T-helper 1 cell treated with Interleukin-12 subunit alpha and Interleukin-12 subunit beta and Interleukin-4 antibody, amounts not matched to agents 30 ng/mL and 1 ng/mL, for 36 hours (primary cell): ENCODE results near the gene XYLB. TPM values are rescaled to one million over a fixed set of nuclear protein-coding genes. Genes with fewer than 3 reads are reported as not detected.
"Not testable (repeated sequence)": the region's sequence is repeated elsewhere in the genome, so short reads cannot be mapped to it uniquely, and the experiment has no call there.

Experiments used
- intact Hi-C: fragments of 100-400 bp; cut with micrococcal nuclease; formaldehyde crosslinking; loops from one replicate; pipeline ENCODE4 v1.15.1; 2024
- total RNA-seq: library from RNA; stranded (reverse); gene quantifications from 2 replicates; pipeline ENCODE4 v1.2.3, GENCODE V29; 2022

The XYLB gene
- total RNA-seq, 1 donor from 2014 or later: 3.5 TPM

DNA sequence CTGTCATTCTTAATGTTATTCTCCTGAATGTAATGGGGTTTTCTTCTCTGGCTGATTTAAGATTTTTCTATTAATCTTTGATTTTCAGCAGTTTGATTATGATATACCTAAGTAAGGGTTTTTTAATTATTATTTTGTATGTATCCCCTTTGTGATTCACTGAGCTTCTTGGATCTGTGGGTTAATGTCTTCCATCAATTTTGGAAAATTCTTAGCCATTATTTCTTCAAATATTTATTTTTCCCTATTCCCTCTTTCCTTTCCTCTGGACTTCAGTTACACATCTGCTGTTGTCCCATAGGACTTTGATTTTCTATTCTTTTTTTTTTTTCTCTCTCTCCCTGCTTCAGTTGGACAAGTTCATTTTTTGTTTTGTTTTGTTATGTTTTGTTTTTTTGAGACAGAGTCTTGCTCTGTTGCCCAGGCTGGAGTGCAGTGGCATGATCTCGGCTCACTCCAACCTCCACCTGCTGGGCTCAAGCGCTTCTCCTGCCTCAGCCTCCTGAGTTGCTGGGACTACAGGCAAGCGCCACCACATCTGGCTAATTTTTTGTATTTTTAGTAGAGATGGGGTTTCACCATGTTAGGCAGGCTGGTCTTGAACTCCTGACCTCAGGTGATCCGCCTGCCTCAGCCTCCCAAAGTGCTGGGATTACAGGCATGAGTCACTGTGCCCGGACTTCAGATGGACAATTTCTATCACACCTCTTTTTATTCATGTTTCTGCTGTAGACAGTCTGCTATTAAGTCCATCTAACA lies 40.6 kb downstream of the XYLB start:
- intact Hi-C loops: no loop called here

DNA sequence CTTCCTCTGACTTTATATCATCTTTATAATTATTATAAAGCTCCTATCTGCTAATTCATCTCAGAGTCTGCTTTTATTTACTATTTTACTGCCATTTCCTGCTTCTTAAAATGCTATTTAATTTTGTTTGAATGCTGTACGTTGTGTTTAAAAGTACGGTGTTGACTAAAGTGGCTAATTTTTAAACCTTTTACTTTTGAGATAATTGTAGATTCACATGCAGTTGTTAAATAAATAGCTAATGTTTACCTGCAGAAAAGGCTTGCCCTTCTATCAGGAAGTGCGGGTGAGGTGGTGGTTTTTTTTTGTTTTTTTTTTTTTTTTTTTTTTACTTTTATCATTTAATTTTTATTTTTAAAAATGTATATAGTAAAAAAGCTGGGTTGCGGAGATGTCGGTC lies 41.3 kb downstream of the XYLB start:
- intact Hi-C loops: no loop called here

DNA sequence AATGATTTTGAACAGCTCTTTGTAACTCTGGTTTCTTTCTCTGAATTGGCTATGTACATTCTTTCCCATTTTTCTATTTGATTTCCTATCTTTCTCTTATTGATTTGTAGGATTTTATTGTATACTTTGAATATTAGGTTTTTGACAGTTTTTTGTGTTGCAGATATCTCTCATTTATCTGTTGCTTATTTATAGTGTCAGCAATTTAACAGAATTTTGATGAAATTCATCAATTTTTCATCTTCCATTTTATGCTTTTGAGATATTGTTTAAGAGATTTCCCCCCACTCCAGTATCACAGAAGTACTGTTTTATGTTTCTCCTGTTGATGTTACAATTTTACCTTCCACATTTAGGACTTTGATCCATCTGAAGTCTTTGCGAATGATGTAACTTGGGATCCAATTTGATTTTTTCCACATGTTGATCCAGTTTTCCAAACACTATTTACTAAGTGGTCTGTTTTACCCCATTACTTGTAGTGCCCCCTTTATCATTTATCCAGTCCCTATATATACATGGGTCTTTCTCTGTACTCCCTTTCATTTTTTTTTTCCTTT lies 46.1 kb downstream of the XYLB start:
- intact Hi-C loops: no loop called here

DNA sequence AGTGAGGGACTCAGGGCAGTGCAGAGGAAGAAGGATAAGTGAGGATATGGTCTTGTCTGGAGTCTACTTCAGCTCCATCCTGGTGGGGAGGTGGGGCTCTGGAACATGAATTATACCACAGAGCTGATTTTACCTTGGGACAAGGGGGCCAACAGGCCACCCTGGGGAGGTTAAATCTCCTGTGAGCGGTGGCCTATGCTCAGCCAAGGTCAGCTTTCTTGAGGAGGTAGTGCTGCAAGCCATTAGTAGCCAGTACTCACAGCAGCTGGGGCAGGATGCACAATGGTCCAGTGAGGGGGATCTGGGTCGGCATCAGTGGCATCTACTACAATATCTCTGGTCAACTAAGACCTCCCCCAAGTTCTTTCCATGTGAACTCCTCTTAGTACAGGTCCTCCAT lies 49.7 kb downstream of the XYLB start:
- intact Hi-C loops: no loop called here

DNA sequence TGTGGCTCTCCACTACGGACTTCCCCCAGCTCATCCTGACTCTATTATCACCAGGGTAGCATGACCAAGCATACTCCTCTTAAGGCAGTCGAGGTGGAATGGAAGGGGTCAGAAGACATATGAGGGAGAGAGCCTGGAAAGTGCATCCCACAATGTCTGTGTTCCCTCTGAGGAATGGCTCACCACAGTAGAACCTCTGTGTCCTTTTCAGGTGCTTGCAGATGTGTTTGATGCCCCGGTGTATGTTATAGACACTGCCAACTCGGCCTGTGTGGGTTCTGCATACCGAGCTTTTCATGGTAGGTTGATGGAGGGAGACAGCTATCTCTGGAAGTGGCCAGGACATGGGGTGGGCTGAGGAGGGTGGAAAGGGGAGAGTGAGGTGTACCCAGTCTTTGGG lies 50.3 kb downstream of the XYLB start:
- intact Hi-C loops: no loop called here

DNA sequence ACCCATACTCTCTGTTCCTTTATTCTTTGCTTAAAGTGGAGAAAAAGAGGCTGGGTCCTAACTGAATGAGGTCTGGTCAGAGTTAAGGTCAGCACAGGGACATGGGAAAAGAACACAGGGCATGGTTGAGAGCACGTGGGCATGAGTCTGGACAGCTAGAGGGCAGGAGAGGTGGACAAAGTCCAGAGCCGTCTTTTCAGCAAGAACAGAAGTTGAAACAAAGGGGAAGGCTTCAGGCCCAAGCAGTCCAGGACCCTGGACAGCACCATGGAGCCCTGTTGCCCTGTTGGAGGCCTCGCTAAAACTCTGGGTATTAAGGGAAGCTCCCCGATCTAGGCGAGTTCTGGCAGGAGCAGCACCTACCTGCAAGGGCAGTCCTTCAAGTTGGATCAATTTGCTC lies 50.7 kb downstream of the XYLB start:
- intact Hi-C loops: no loop called here

DNA sequence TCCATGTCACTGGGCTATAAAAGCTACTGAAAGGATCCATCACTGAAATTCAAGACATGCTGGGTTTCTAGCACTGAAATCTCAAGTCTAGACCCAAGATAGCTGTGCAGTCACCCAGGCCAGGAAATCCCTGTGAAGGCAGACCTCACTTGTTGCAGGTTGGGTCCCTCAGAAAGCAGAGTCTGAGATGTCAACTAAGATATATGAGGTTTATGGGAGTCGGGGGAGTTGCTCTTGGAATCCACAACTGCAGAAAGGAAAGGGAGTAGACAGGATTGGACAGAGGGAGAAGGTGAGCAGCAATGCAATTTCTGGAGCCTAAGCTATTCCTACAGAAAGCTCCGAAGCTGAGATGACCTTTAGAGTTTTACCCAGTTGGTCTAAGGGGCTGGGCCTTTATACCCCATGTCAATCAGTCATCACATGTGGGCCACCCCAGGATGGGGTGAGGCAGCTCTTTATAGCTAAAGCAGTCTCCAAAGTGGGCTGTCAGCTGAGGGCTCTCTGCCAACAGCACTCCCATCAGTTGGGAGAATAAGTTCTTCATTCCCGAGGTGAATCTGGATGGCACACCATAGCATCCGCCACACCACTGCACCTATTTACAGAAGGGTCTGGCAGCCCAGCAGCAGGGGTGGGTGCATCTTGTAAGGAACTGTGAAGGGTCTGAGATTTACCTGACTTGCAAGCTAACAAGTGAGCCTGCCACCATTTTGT lies 54.8 kb downstream of the XYLB start:
- intact Hi-C loops: no loop called here

DNA sequence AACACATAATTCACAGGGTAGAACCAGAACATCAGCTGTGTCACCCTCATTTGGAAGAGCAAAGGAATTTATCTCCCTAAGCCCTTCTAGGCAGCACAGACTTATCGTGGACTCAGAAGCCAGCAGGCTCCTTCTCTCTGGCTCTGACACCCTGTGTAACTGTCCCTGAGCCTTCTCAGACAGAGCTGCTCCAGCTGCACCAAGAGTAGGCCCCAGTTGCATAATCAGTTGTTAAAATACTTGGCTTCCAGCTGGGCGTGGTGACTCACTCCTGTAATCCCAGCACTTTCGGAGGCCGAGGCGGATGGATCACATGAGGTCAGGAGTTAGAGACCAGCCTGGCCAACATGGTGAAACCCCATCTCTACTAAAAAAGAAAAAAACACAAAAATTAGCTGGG lies 57.7 kb downstream of the XYLB start:
- intact Hi-C loops: no loop called here

DNA sequence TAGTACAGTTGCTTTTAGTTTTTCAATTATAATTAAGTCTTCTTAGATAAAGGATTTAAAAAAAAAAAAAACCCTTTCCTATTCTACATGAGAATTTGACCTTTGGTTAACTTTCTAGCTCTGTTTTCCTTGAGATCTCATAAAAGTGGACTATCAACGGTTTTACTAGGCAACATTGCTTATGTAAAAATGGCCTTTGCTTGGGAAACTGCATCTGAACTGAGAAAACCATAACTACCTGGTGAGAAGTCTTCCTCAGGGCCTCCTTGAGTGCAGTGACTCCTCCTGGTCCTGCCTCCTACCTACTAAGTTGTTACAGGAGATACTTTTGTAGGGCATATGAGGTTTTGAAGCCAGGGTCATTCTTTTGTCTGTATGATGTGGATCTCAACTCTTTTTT lies 65.0 kb downstream of the XYLB start:
- intact Hi-C loops: no loop called here

DNA sequence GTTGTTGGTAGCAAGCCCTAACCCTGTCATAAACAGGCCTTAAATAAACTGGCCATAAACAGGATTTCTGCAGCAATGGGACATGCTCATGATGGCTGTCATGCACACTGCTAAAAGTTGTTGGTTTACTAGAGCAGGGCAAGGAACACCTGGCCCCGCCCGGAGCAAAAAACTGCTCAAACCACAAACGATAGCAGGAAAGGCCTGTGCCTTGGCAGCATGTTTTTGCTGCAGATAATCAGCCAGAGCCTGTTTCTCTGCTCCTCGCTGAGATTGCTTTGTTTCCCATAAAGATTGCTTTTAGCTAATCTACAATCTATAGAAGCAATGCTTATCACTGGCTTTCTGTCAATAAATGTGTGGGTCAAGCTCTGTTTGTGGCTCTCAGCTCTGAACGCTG lies 74.2 kb downstream of the XYLB start:
- intact Hi-C loops: not testable (repeated sequence)

DNA sequence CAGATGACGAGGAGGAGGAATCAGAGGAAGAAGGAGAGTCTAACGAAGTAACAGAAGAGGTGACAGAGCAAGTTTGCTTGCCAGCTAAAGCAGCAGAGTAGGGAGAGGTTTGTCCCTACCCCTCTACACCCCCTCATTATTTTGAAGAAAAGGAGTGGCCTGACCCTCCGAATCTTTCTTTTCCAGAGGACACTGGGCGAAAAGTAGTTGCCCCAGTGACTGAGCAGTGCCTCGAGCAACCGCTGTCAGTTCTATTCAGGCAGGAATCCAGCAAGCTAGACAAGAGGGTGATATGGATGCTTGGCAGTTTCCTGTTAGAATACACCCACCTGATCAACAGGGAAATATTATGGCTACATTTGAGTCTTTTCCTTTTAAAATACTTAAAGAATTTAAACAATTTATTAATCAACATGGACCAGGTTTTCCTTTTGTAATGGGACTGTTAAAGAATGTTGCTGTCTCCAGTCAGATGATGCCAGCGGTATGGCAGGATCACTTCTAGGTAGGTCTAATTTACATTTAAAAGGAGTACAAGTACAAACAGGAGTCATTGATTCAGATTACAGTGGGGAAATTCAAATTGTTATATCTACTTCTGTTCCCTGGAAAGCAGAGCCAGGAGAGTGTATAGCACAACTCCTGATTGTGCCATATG lies 75.2 kb downstream of the XYLB start:
- intact Hi-C loops: no loop called here

DNA sequence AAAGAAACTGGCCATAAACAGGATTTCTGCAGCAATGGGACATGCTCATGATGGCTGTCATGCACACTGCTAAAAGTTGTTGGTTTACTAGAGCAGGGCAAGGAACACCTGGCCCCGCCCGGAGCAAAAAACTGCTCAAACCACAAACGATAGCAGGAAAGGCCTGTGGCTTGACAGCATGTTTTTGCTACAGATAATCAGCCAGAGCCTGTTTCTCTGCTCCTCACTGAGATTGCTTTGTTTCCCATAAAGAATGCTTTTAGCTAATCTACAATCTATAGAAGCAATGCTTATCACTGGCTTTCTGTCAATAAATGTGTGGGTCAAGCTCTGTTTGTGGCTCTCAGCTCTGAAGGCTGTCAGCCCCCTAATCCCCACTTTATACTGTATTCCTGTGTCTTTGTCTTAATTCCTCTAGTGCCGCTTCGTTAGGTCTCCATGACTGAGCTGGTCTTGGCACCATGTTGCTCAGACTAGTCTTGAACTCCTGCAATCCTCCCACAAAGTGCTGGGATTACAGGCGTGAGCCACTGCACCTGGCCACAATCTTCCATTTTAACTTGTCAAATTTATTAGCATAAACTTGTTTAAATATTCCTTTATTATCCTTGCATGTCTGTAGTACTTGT lies 80.3 kb downstream of the XYLB start:
- intact Hi-C loops: loop anchor here (1.0 to 5.0 kb wide), 2 partner anchors 26 to 55 kb away; partner anchors contain the start of gene ACVR2B

DNA sequence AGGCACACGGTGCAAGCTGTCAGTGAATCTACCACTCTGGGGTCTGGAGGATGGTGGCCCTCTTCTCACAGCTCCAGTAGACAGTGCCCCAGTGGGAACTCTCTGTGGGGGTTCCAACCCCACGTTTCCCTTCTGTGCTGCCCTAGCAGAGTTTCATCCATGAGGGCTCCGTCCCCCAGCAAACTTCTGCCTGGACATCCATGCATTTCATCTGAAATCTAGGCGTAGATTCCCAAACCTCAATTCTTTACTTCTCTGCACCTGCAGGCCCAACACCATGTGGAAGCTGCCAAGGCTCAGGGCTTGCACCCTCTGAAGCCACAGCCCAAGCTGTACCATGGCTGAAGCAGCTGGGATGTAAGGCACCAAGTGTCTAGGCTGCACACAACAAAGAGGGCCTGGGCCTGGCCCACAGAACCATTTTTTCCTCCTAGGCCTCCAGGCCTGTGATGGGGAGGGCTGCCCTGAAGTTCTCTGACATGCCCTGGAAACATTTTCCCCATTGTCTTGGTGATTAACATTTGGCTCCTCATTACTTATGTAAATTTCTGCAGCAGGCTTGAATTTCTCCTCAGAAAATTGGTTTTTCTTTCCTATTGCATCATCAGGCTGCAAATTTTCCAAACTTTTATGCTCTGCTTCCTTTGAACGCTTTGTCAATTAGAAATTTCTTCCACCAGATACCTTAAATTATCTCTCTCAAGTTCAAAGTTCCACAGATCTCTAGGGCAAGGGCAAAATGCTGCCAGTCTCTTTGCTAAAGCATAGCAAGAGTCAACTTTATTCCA lies 86.5 kb downstream of the XYLB start:
- intact Hi-C loops: not testable (repeated sequence)

DNA sequence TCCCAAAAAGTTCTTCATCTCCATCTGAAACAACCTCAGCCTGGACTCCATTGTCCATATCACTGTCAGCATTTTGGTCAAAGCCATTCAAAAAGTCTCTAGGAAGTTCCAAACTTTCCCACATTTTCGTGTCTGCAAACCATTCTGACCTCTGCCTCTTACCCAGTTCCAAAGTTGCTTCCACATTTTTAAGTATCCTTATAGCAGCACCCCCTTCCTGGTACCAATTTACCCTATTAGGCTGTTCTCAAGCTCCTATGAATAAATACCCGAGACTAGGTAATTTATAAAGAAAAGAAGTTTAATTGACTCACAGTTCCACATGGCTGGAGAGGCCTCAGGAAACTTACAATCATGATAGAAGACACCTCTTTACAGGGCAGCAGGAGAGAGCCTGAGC lies 87.1 kb downstream of the XYLB start:
- intact Hi-C loops: loop anchor here (2.0 kb wide), 1 partner anchor 21 kb away; no protein-coding TSS in a partner anchor

DNA sequence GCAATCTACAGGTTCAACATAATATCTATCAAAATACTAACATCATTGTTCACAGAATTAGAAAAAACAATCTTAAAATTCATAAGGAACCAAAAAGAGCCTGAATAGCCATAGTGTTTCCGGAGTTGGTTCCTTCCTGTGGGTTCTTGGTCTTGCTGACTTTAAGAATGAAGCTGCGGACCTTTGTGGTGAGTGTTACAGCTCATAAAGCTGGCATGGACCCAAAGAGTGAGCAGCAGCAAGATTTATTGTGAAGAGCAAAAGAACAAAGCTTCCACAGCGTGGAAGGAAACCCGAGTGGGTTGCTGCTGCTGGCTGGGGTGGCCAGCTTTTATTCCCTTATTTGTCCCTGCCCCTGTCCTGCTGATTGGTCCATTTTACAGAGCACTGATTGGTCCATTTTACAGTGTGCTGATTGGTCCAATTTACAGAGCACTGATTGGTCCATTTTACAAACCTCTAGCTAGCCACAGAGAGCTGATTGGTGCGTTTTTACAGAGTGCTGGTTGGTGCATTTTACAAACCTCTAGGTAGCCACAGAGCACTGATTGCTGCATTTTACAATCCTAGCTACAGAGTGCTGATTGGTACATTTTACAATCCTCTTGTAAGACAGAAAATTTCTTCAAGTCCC lies 92.0 kb downstream of the XYLB start:
- intact Hi-C loops: not testable (repeated sequence)

DNA sequence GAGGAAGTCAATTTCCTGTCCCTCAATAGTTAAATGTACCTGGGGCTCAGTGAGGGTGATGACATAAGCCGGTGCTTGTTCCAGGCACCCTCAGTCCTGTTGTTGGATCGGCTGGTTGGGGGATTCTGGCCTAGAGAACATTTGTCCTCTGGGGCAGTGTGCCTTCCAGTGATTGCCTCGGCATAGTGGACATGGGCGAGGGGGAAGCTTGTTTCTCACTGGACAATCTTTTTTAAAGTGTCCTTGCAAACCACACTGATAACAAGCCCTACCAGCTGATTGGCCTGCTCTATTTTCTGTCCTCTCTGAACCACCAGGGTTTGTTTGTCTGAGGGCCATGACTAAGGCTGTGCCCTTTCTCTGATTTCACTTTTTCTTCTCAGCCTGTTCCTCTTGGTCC lies 96.6 kb downstream of the XYLB start:
- intact Hi-C loops: not testable (repeated sequence)

DNA sequence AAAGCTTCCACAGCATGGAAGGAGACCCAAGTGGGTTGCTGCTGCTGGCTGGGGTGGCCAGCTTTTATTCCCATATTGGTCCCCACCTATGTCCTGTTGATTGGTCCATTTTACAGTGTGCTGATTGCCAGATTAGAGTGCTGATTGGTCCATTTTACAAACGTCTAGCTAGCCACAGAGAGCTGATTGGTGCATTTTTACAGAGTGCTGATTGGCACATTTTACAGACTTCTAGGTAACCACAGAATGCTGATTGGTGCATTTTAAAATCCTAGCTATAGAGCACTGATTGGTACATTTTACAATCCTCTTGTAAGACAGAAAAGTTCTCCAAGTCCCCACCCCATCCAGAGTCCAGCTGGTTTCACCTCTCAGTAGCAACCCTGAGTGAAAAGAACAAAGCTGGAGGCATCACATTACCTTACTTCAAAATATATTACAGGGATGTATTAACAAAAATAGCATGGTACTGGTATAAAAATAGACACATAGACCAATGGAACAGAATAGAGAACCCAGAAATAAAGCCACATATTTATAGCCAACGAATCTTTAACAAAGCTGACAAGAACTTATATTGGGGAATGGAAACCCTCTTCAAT lies 99.6 kb downstream of the XYLB start:
- intact Hi-C loops: no loop called here

DNA sequence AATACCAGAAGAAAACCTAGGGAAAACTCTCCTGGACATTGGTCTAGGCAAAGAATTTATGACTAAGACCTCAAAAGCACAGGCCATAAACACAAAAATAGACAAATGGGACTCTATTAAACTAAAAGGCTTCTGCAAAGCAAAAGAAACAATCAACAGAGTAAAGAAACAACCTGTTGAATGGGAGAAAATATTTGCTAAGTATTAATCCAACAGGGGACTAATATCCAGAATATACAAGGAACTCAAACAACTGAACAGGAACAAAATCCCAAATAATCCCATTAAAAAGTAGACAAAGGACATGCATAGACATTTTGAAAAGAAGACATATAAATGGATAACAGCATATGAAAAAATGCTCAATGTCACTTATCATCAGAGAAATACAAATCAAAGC lies 100.2 kb downstream of the XYLB start:
- intact Hi-C loops: no loop called here

DNA sequence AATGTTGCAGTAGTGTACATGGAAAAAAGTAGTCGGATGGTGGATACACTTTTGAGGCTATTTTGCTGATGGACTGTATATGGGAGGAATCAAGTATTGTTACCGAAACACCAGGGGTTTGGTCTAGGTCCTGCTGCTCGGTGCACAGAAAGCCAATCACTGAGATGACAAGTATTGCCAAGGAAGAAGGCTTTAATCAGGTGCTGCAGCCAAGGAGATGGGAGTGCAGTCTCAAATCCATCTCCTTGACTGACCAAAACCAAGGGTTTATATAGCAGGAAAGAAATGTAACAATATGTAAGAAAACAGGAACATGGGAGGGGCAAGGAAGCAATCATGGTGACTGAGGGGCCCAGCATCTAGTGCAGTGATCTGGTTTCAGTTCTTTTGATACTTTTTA lies 104.3 kb downstream of the XYLB start:
- intact Hi-C loops: loop anchor here (10.0 kb wide), 1 partner anchor 934 kb away; the partner anchor contains the start of gene SLC25A38
